ENCODE results near the gene AQP9.
"Not testable (repeated sequence)": the region's sequence is repeated elsewhere in the genome, so short reads cannot be mapped to it uniquely, and the experiment has no call there.

Gene AQP9

GRCh38 chr15:58209007-58209481, 70.9 kb downstream of the AQP9 start:
- H3K27ac ChIP-seq (replicated peaks); H3K27me3 ChIP-seq (ENCODE audit: insufficient read depth, poor library complexity, severe bottlenecking); H3K4me3 ChIP-seq (replicated peaks; ENCODE audit: insufficient read depth, low read length): not testable (repeated sequence)
- peak in 1 of 2 experiments; percentile 36 for DNase-seq (ENCODE audit: low read depth in 1 of 2, low spot score in 1 of 2)

- H3K4me3 ChIP-seq (replicated peaks; ENCODE audit: insufficient read depth, low read length); DNase-seq (ENCODE audit: low read depth in 1 of 2, low spot score in 1 of 2); H3K27ac ChIP-seq (replicated peaks); H3K27me3 ChIP-seq (ENCODE audit: insufficient read depth, poor library complexity, severe bottlenecking): not testable (repeated sequence)
These were observed 71.8 kb downstream of the AQP9 start for GRCh38 chr15:58210031-58210430.

GRCh38 chr15:58212909-58213526, 74.8 kb downstream of the AQP9 start:
- TF ChIP-seq POLR2AphosphoS5 (IDR thresholded peaks at IDR 0.05; ENCODE audit: low read depth) (no peak), GABPA (IDR thresholded peaks at IDR 0.05; ENCODE audit: low read depth) (no peak), CTCF (IDR thresholded peaks at IDR 0.05; ENCODE audit: insufficient read depth, low read length) (peak; percentile 24), REST (IDR thresholded peaks at IDR 0.05; ENCODE audit: insufficient replicate concordance, low read depth) (no peak), SPI1 (IDR thresholded peaks at IDR 0.05; ENCODE audit: borderline replicate concordance, low read depth) (no peak)
- no peak overlapping the region for H3K27ac ChIP-seq (replicated peaks)
- no peaks in the 10 kb centered on the region for H3K27me3 ChIP-seq (ENCODE audit: insufficient read depth, poor library complexity, severe bottlenecking)
- H3K4me3 ChIP-seq (replicated peaks; ENCODE audit: insufficient read depth, low read length) = no peak overlapping the region
- DNase-seq (ENCODE audit: low read depth in 1 of 2, low spot score in 1 of 2) = peak in 1 of 2 experiments; percentile 33

GRCh38 chr15:58213587-58214338, 75.6 kb downstream of the AQP9 start:
- TF ChIP-seq REST (IDR thresholded peaks at IDR 0.05; ENCODE audit: insufficient replicate concordance, low read depth) (no peak), GABPA (IDR thresholded peaks at IDR 0.05; ENCODE audit: low read depth) (no peak), POLR2AphosphoS5 (IDR thresholded peaks at IDR 0.05; ENCODE audit: low read depth) (no peak), SPI1 (IDR thresholded peaks at IDR 0.05; ENCODE audit: borderline replicate concordance, low read depth) (no peak), CTCF (IDR thresholded peaks at IDR 0.05; ENCODE audit: insufficient read depth, low read length) (no peak)
- DNase-seq (ENCODE audit: low read depth in 1 of 2, low spot score in 1 of 2) = no peak
- Histone ChIP-seq H3K27ac (replicated peaks) (no peak overlapping the region), H3K4me3 (replicated peaks; ENCODE audit: insufficient read depth, low read length) (no peak overlapping the region), H3K27me3 (ENCODE audit: insufficient read depth, poor library complexity, severe bottlenecking) (no peaks in the 10 kb centered on the region)
